H1 (cell line): ENCODE data around the gene MMP3. TPM values are rescaled to one million over a fixed set of nuclear protein-coding genes. Genes with fewer than 3 reads are reported as not detected.

Experiments used
- CTCF ChIA-PET: fragments of 300-600 bp; sonication (Branson Sonifier 250); formaldehyde crosslinking; loops from one replicate; lab custom pipeline; 2021; ENCODE audit not compliant: partially characterized antibody; lab: Charles Lee
- POLR2A ChIA-PET: fragments of 300-600 bp; sonication (Branson Sonifier 250); formaldehyde crosslinking; loops from one replicate; lab custom pipeline; 2021; ENCODE audit warnings: inconsistent platforms; ENCODE audit not compliant: partially characterized antibody; lab: Charles Lee
- DNase-seq, 2 experiments: peaks; one replicate each; pipeline versions ENCODE4 v3.0.0 to v3.0.0-alpha.2; 2010 to 2022; ENCODE audit warnings: low spot score in 2 of 2, low read depth in 1 of 2, mixed read lengths in 1 of 2
- FAIRE-seq: peaks from 2 replicates; lab custom pipeline; 2011; peaks lifted over from hg19 to GRCh38; lab: Jason Lieb, UNC
- H2AFZ ChIP-seq: 2 replicates; pipeline ENCODE4 v1.8.1; 2012; ENCODE audit warnings: low read length, inconsistent platforms
- H2AK5ac ChIP-seq: 2 replicates; pipeline ENCODE4 v1.6.1; 2013; ENCODE audit warnings: low read depth, low read length
- H2BK120ac ChIP-seq: replicated peaks from 2 replicates; pipeline ENCODE3; 2013; ENCODE audit warnings: low read depth, low read length, inconsistent platforms
- H2BK12ac ChIP-seq: 2 replicates; pipeline ENCODE4 v1.6.1; 2013; ENCODE audit warnings: low read depth, low read length
- H2BK15ac ChIP-seq: 2 replicates; pipeline ENCODE4 v1.6.1; 2013; ENCODE audit warnings: low read length
- H2BK20ac ChIP-seq: 2 replicates; pipeline ENCODE4 v1.6.1; 2013; ENCODE audit warnings: low read length
- H2BK5ac ChIP-seq: 2 replicates; pipeline ENCODE4 v1.6.1; 2013; ENCODE audit warnings: low read depth, low read length
- H3K14ac ChIP-seq: 2 replicates; pipeline ENCODE4 v1.6.1; 2013; ENCODE audit warnings: inconsistent platforms; ENCODE audit not compliant: insufficient read length
- H3K18ac ChIP-seq: 2 replicates; pipeline ENCODE4 v1.6.1; 2013; ENCODE audit warnings: low read length; ENCODE audit errors: extremely low read depth
- H3K23ac ChIP-seq: 2 replicates; pipeline ENCODE4 v1.6.1; 2013; ENCODE audit warnings: inconsistent platforms; ENCODE audit not compliant: insufficient read length
- H3K23me2 ChIP-seq: 2 replicates; pipeline ENCODE4 v1.6.1; 2013; ENCODE audit warnings: low read depth, low read length
- H3K27ac ChIP-seq: 2 replicates; pipeline ENCODE4 v1.6.1; 2011; ENCODE audit warnings: low read depth, low read length, inconsistent platforms
- H3K27me3 ChIP-seq, 4 experiments: replicated peaks in 1 of 4; 1 replicate in 1 of 4; 2 replicates in 3 of 4; pipeline versions ENCODE4 v1.6.1 to v1.8.1; 2011 to 2013; ENCODE audit warnings: low read length in 3 of 4, mild to moderate bottlenecking in 3 of 4, inconsistent platforms in 2 of 4, mixed read lengths in 2 of 4, moderate library complexity in 1 of 4; ENCODE audit not compliant: control insufficient read depth in 3 of 4, insufficient read depth in 3 of 4; ENCODE audit errors: extremely low read depth in 1 of 4
- H3K36me3 ChIP-seq, 4 experiments: 2 replicates each; pipeline versions ENCODE4 v1.6.1 to v1.8.1; 2011 to 2013; ENCODE audit warnings: mild to moderate bottlenecking in 4 of 4, low read length in 3 of 4, moderate library complexity in 2 of 4, control low read depth in 1 of 4, inconsistent platforms in 1 of 4; ENCODE audit not compliant: insufficient read depth in 4 of 4, control insufficient read depth in 2 of 4
- H3K4ac ChIP-seq: replicated peaks from 2 replicates; pipeline ENCODE3; 2013; ENCODE audit warnings: low read length, low read depth, mixed read lengths, inconsistent platforms; ENCODE audit not compliant: insufficient read length
- H3K4me1 ChIP-seq, 4 experiments: replicated peaks in 1 of 4; 1 replicate in 1 of 4; 2 replicates in 3 of 4; pipeline versions ENCODE4 v1.6.1 to v1.8.1; 2011 to 2013; ENCODE audit warnings: low read length in 3 of 4, inconsistent platforms in 2 of 4, mixed read lengths in 1 of 4; ENCODE audit not compliant: insufficient read depth in 4 of 4, control insufficient read depth in 3 of 4
- H3K4me2 ChIP-seq, 2 experiments: 2 replicates each; pipeline versions ENCODE4 v1.6.1 to v1.8.1; 2011 to 2013; ENCODE audit warnings: low read depth in 2 of 2, low read length in 2 of 2, control low read depth in 1 of 2, inconsistent platforms in 1 of 2, mild to moderate bottlenecking in 1 of 2; ENCODE audit not compliant: insufficient read depth in 1 of 2
- H3K4me3 ChIP-seq, 4 experiments: fragments of 200-600, 300-600 bp in 1 of 4; sonication (generic), shearing (Covaris generic), sonication (Bioruptor Twin) in 1 of 4; 2 replicates each; pipeline versions ENCODE4 v1.5.1 to v1.8.1; 2011 to 2016; ENCODE audit warnings: low read length in 4 of 4, low read depth in 3 of 4, control low read depth in 2 of 4, inconsistent platforms in 2 of 4, mild to moderate bottlenecking in 2 of 4, mixed read lengths in 1 of 4, moderate library complexity in 1 of 4; ENCODE audit not compliant: insufficient read depth in 2 of 4; ENCODE audit errors: extremely low read depth in 1 of 4
- H3K56ac ChIP-seq: replicated peaks from 2 replicates; pipeline ENCODE3; 2013; ENCODE audit warnings: low read depth, mild to moderate bottlenecking, mixed read lengths, low read length, inconsistent platforms; ENCODE audit not compliant: insufficient read length
- H3K79me1 ChIP-seq: 2 replicates; pipeline ENCODE4 v1.6.1; 2013; ENCODE audit warnings: low read depth, low read length, control low read depth
- H3K79me2 ChIP-seq, 2 experiments: 2 replicates each; pipeline versions ENCODE4 v1.6.1 to v1.8.1; 2012 to 2013; ENCODE audit warnings: low read length in 2 of 2, mild to moderate bottlenecking in 2 of 2, inconsistent platforms in 1 of 2; ENCODE audit not compliant: insufficient read depth in 2 of 2, control insufficient read depth in 1 of 2
- H3K9ac ChIP-seq, 4 experiments: replicated peaks in 1 of 4; 1 replicate in 1 of 4; 2 replicates in 3 of 4; pipeline versions ENCODE4 v1.6.1 to v1.8.1; 2011 to 2013; ENCODE audit warnings: low read depth in 3 of 4, low read length in 3 of 4, control low read depth in 2 of 4, mild to moderate bottlenecking in 2 of 4, moderate library complexity in 2 of 4, inconsistent platforms in 1 of 4; ENCODE audit errors: extremely low read depth in 1 of 4
- H3K9me3 ChIP-seq, 2 experiments: 2 replicates each; pipeline versions ENCODE4 v1.6.1 to v1.8.1; 2012 to 2013; ENCODE audit warnings: mild to moderate bottlenecking in 2 of 2, moderate library complexity in 2 of 2, control low read depth in 1 of 2, inconsistent platforms in 1 of 2, low read depth in 1 of 2, low read length in 1 of 2, mixed read lengths in 1 of 2; ENCODE audit not compliant: insufficient read depth in 2 of 2
- H4K20me1 ChIP-seq, 2 experiments: replicated peaks in 1 of 2; 2 replicates each; pipeline versions ENCODE3 to v1.8.1; 2011 to 2013; ENCODE audit warnings: inconsistent platforms in 2 of 2, low read length in 2 of 2, mild to moderate bottlenecking in 1 of 2; ENCODE audit not compliant: insufficient read depth in 2 of 2, control insufficient read depth in 1 of 2
- H4K5ac ChIP-seq: 2 replicates; pipeline ENCODE4 v1.6.1; 2013; ENCODE audit warnings: low read length, low read depth, mixed read lengths, inconsistent platforms; ENCODE audit not compliant: insufficient read length
- H4K8ac ChIP-seq: 2 replicates; pipeline ENCODE4 v1.8.0; 2013; ENCODE audit warnings: mild to moderate bottlenecking, moderate library complexity, low read length, inconsistent platforms; ENCODE audit not compliant: insufficient read depth; ENCODE audit errors: extremely low read depth
- H4K91ac ChIP-seq: replicated peaks from 2 replicates; pipeline ENCODE3; 2013; ENCODE audit warnings: low read length, mixed read lengths, inconsistent platforms; ENCODE audit not compliant: insufficient read length
- GABPA ChIP-seq: IDR thresholded peaks from 2 replicates; pipeline ENCODE4 v1.6.1; 2011; ENCODE audit warnings: mild to moderate bottlenecking, low read length, moderate library complexity, borderline replicate concordance; ENCODE audit not compliant: insufficient read depth
- HDAC6 ChIP-seq: IDR thresholded peaks from one replicate; pipeline ENCODE4 v1.7.1; 2012; ENCODE audit warnings: low read depth, mild to moderate bottlenecking, inconsistent platforms, low read length, moderate library complexity
- POLR2A ChIP-seq, 2 experiments: IDR thresholded peaks; 1 replicate in 1 of 2; 2 replicates in 1 of 2; pipeline ENCODE4 v1.6.1; 2011; ENCODE audit warnings: low read depth in 2 of 2, low read length in 2 of 2, mild to moderate bottlenecking in 2 of 2; ENCODE audit errors: control extremely low read depth in 1 of 2
- SIN3A ChIP-seq, 2 experiments: IDR thresholded peaks in 1 of 2; conservative IDR thresholded peaks in 1 of 2; 2 replicates each; pipeline ENCODE4 v1.6.1; 2011 to 2012; ENCODE audit warnings: low read length in 2 of 2, improper control_type of control experiment in 1 of 2, low read depth in 1 of 2, mild to moderate bottlenecking in 1 of 2
- SIRT6 ChIP-seq: IDR thresholded peaks from one replicate; pipeline ENCODE4 v1.7.1; 2012; ENCODE audit warnings: low read length, inconsistent platforms
- SIX5 ChIP-seq: IDR thresholded peaks from 2 replicates; pipeline ENCODE4 v1.6.1; 2011; ENCODE audit warnings: mild to moderate bottlenecking, low read depth, low read length
- SP1 ChIP-seq: IDR thresholded peaks from 2 replicates; pipeline ENCODE4 v1.6.1; 2011; ENCODE audit warnings: low read depth, low read length
- WGBS, 2 experiments: shearing (Covaris generic) in 1 of 2; methylation state at CpG; one replicate each; pipeline versions ENCODE4 v1.1.6 to v1.1.7; 2013 to 2015; ENCODE audit warnings: low lambda C conversion rate in 2 of 2, mixed read lengths in 2 of 2, inconsistent platforms in 1 of 2, low coverage in 1 of 2, missing lambda C conversion rate in 1 of 2; ENCODE audit not compliant: insufficient replicate concordance in 2 of 2, insufficient coverage in 1 of 2, insufficient read length in 1 of 2; ENCODE audit errors: extremely low coverage in 1 of 2, missing lambda C conversion rate in 1 of 2; 5-methylcytosine and 5-hydroxymethylcytosine counted together
- polyA plus RNA-seq, 7 experiments: library from polyadenylated mRNA; depleted of rRNA in 3 of 7; stranded (reverse) in 5 of 7; unstranded in 2 of 7; fragments of >200 nt in 5 of 7; fragments of 200-250 nt in 2 of 7; gene quantifications; 1 replicate in 5 of 7; 2 replicates in 1 of 7; 4 replicates in 1 of 7; pipeline versions ENCODE4 v1.2.1 to v1.2.3, GENCODE V29; 2011 to 2013; ENCODE audit warnings: missing spikeins in 2 of 7, mixed read lengths in 2 of 7
- total RNA-seq: library from RNA; stranded (reverse); fragmentation: NEBNext Ultra II Directional; extraction: Animal tissue kit (Norgen Biotek cat#: 25700); gene quantifications from 2 replicates; pipeline ENCODE4 v1.2.1, GENCODE V29; 2021
- TF ChIP-seq, protein P1 (sequence below), 3 experiments: IDR thresholded peaks; 1 replicate in 2 of 3; 2 replicates in 1 of 3; pipeline versions ENCODE4 v1.5.1 to v1.6.1; 2011; ENCODE audit warnings: low read length in 3 of 3, mild to moderate bottlenecking in 3 of 3, inconsistent platforms in 2 of 3, low read depth in 1 of 3, moderate library complexity in 1 of 3; ENCODE audit not compliant: insufficient read depth in 1 of 3; ENCODE audit errors: control extremely low read depth in 1 of 3
- TF ChIP-seq, protein P2 (sequence below): IDR thresholded peaks from 2 replicates; pipeline ENCODE4 v1.6.1; 2012; ENCODE audit warnings: inconsistent platforms
- TF ChIP-seq, protein P3 (sequence below): IDR thresholded peaks from 2 replicates; pipeline ENCODE4 v1.6.1; 2011; ENCODE audit warnings: low read length, improper control_type of control experiment

Gene MMP3
- total and polyA plus RNA-seq, 2 of the 8 experiments (the other 6 are each of a cell fraction or from before 2014, with no cell fraction given), result not detected

DNA sequence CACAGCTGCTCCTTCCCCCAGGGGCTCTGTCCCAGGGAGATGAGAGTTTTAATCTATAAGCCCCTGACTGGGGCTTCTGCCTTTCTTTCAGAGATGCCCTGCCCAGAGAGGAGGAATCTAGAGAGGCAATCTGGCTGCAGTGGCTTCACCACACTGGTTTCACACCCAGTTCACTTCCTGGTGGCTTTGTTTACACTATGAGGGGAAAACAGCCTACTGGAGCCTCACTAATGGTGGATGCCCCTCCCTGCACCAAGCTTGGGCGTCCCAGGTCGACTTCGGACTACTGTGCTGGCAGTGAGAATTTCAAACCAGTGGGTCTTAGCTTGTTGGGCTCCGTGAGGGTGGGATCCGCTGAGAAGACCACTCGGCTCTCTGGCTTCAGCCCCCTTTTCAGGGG is 23.9 kb downstream of the MMP3 start:
- Histone ChIP-seq H2BK5ac (no peak overlapping the region), H2BK20ac (no peak overlapping the region), H3K18ac (no peak overlapping the region), H2BK120ac (no peak overlapping the region), H3K9me3 (0 out of 4 replicates have a peak, but pooled peaks cover 0 to 4% of the 10 kb centered on the region in 2 experiments), H3K14ac (no peak overlapping the region), H4K20me1 (no peaks in the 10 kb centered on the region), H3K36me3 (no peaks in the 10 kb centered on the region), H2BK15ac (no peak overlapping the region), H3K4me1 (no peaks in the 10 kb centered on the region), H3K27me3 (no peaks in the 10 kb centered on the region), H4K5ac (no peak overlapping the region), H3K23ac (no peak overlapping the region), H2AFZ (no peak overlapping the region), H4K8ac (no peak overlapping the region), H4K91ac (no peak overlapping the region), H2AK5ac (no peak overlapping the region), H3K79me1 (no peaks in the 10 kb centered on the region), H3K9ac (no peak overlapping the region), H3K27ac (no peak overlapping the region), H2BK12ac (no peak overlapping the region), H3K4me2 (no peak overlapping the region), H3K79me2 (no peaks in the 10 kb centered on the region), H3K4me3 (no peak overlapping the region), H3K56ac (no peak overlapping the region), H3K4ac (no peak overlapping the region), H3K23me2 (no peaks in the 10 kb centered on the region)
- POLR2A ChIA-PET, result no interaction called here
- DNase-seq (no peak), FAIRE-seq (no peak)
- 83% methylated on average over 6 of the region's 6 CpGs; no CpG with 5 or more reads in 1 of the 2 experiments for whole genome bisulfite sequencing, 2 experiments
- CTCF ChIA-PET, result interaction anchor here (1.3 to 2.9 kb wide), 4 partner anchors 12 to 216 kb away, joined by 3 to 12 read pairs (median 6); no protein-coding TSS in a partner anchor
- TF ChIP-seq GABPA (no peak), POLR2A (IDR thresholded peaks at IDR 0.05; ENCODE audit: control extremely low read depth in 1 of 2, low read depth in 2 of 2, low read length in 2 of 2) (no peak), HDAC6 (no peak), SIX5 (no peak), SIN3A (conservative IDR thresholded peaks at IDR 0.05 in 1 of 2, IDR thresholded peaks at IDR 0.05 in 1 of 2; ENCODE audit: low read depth in 1 of 2, low read length in 2 of 2) (no peak), SIRT6 (no peak), SP1 (no peak)
- TF ChIP-seq, protein P1, sequence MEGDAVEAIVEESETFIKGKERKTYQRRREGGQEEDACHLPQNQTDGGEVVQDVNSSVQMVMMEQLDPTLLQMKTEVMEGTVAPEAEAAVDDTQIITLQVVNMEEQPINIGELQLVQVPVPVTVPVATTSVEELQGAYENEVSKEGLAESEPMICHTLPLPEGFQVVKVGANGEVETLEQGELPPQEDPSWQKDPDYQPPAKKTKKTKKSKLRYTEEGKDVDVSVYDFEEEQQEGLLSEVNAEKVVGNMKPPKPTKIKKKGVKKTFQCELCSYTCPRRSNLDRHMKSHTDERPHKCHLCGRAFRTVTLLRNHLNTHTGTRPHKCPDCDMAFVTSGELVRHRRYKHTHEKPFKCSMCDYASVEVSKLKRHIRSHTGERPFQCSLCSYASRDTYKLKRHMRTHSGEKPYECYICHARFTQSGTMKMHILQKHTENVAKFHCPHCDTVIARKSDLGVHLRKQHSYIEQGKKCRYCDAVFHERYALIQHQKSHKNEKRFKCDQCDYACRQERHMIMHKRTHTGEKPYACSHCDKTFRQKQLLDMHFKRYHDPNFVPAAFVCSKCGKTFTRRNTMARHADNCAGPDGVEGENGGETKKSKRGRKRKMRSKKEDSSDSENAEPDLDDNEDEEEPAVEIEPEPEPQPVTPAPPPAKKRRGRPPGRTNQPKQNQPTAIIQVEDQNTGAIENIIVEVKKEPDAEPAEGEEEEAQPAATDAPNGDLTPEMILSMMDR (IDR thresholded peaks at IDR 0.05; ENCODE audit: control extremely low read depth in 1 of 3, insufficient read depth in 1 of 3, low read depth in 1 of 3, low read length in 3 of 3), result no peak
- TF ChIP-seq, protein P2, sequence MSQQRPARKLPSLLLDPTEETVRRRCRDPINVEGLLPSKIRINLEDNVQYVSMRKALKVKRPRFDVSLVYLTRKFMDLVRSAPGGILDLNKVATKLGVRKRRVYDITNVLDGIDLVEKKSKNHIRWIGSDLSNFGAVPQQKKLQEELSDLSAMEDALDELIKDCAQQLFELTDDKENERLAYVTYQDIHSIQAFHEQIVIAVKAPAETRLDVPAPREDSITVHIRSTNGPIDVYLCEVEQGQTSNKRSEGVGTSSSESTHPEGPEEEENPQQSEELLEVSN, result no peak
- TF ChIP-seq, protein P3, sequence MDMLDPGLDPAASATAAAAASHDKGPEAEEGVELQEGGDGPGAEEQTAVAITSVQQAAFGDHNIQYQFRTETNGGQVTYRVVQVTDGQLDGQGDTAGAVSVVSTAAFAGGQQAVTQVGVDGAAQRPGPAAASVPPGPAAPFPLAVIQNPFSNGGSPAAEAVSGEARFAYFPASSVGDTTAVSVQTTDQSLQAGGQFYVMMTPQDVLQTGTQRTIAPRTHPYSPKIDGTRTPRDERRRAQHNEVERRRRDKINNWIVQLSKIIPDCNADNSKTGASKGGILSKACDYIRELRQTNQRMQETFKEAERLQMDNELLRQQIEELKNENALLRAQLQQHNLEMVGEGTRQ, result no peak
